Prostate gland (tissue), 2 donors: Measurements from ENCODE around the gene MAGEA4.

ENCODE experiments used
- CTCF ChIP-seq, 4 experiments: fragments of 200-600 bp in 2 of 4; fragments of 450-650 bp in 2 of 4; sonication (generic) in 2 of 4; IDR thresholded peaks; 1 replicate in 3 of 4; 2 replicates in 1 of 4; pipeline ENCODE4 v1.5.1; 2016 to 2019; ENCODE audit warnings: antibody characterized with exemption in 4 of 4, mild to moderate bottlenecking in 2 of 4, moderate library complexity in 2 of 4
- POLR2AphosphoS5 ChIP-seq: sonication (generic); formaldehyde crosslinking; IDR thresholded peaks from one replicate; pipeline ENCODE4 v1.6.1; 2017; ENCODE audit warnings: antibody characterized with exemption

- TF ChIP-seq CTCF (IDR thresholded peaks at IDR 0.05): no peak
- no peak for TF ChIP-seq POLR2AphosphoS5
Observed at GRCh38 chrX:151873096-151873495, 39.6 kb upstream of the MAGEA4 start.
